ENCODE data around the gene CHD2. TPM values are rescaled to one million over a fixed set of nuclear protein-coding genes. Genes with fewer than 3 reads are reported as not detected.
"Not testable (repeated sequence)": the region's sequence is repeated elsewhere in the genome, so short reads cannot be mapped to it uniquely, and the experiment has no call there.

Gene CHD2
- total RNA-seq (2014; rRNA removed; shearing (Covaris generic)) = 29.2 and 35.0 TPM in 2 replicates

DNA sequence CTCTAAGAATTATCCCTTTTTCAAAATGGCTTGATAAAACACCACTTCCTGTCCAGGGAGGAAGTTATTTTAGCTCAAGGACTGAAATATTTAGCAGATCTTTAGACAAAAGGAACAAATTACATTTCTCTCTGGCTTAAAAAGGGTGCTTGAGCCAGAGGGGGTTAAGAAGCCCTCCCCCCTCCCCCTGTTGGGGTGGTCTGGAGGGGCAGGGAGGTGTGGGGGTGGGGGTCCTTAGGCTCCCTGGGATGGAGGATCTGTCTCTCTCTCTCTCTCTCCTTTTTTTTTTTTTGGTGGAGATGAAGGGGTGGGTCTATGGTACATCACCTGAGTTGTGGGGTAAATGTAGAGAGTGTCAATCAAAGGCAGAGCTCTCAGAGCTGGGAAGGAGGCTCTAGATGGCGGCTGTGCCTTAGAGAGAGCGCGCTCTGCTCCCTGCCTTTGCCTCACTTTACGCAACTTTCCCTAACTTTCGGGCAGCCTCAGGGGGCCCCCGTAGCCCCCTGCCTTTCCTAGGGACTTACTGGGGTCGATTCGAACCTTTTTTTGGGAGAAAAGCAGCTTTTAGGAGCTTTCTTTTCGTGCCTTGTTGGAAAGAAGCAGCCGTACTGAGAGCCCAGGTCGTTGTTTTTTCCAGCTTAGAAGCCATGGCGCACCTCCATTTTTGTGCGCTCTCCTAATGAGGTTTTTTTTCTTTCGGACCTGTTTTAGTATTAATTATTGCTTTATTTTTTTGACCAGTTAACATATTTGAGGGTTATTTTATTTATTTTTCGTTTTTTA, at the start of gene CHD2:
TSS of gene CHD2 (plus strand) at position 377 of the 783 bp plus-strand sequence. CDS start 914 bp downstream, outside the sequence.
- peak; percentile 91 for DNase-seq (ENCODE audit: low read depth)

DNA sequence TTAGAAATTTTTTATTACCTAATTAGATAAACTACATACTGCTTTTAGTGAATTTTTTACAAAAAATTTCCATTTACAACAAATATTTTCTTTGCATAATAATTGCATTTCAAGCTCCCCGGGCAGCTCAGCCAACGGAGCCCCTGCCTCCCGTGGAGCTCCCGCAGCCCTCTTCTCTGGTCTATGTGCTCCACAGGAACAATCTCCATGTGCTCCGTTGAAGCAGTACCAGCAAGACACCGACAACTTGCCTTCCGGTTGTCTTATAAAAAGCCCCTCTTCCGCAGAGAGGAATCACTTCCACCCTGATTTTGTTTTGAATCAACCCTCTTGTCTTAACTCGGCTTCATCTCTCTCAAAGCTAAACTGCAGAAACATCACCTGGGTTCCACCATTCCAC, 46.9 kb upstream of the CHD2 start:
- no peak for DNase-seq (ENCODE audit: low read depth)

DNA sequence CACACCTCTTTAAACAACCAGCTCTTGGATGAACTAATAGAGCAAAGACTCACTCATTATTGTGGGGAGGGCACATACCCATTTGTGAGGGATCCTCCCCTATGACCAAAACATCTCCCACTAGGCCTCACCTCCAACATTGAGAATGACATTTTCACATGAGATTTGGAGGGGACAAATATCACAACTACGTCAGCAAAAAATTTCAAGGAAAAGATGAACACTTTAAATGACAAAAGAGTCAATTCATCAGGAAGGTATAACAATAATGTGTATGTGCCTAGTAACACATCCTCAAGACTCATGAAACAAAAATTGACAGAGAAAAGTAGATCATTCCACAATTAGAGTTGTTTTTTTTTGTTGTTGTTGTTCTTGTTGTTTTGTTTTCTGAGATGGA, 38.4 kb upstream of the CHD2 start:
- no peak for DNase-seq (ENCODE audit: low read depth)

DNA sequence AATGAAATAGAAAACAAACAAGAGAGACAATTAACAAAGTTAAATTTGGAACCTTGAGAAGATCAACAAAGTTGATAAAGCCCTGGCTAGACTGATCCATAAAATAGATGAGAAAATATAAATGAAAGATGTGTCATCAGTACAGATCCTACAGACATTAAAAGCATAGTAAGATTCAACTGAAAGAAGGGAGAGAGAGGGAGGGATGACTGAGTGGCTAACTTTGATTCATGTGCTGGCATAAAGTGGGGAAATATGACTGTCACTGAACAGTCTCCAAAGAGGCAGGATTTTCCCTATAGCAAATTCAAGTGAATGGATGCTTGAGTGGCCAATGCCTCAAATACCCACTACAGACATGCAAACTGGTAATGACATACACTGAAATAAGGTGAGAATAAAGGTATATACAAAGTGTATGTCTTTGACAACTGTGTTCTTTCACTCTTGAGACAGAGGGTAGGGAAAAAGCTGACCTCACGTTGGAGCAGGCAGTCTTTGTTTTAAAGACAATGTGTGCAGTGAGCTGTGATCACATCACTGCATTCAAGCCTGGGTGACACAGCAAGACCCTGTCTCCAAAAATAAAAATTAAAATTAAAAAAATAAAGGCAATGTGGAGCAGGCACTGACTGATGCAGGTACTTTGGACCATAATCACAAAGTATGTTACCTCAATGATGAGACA, 35.9 kb upstream of the CHD2 start:
- DNase-seq (ENCODE audit: low read depth) = no peak

DNA sequence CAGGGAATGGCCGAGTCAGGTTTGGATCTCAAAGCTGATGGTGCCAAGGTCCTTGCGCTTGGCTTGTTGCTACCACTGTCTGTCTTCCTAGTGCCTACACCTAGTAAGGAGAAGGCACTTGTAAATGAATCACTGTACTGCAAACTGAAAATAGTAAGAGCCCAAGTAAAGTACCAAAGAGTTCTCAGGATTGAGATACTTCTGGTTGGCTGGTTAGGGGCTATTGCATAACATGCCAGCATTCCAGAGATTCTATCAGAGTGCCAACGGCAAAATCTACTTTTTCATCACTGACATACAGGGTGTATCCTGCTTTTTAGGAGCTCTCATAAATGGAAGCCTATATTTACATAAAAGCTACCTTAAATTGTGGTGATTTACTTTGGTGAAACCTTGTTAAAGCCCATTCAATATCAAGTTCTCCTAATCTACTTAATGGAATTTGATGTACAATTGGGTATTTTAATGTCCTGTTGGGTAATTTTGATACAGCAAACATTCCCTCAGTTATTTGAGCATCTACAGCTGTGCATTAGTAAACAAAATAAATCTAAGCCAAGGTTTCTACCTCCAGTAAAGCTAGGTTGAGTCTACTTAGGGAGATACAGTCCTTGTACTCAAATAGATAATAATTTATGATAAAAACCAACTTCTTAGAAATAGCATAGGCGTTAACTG, 30.7 kb upstream of the CHD2 start:
- peak; percentile 85 for DNase-seq (ENCODE audit: low read depth)

DNA sequence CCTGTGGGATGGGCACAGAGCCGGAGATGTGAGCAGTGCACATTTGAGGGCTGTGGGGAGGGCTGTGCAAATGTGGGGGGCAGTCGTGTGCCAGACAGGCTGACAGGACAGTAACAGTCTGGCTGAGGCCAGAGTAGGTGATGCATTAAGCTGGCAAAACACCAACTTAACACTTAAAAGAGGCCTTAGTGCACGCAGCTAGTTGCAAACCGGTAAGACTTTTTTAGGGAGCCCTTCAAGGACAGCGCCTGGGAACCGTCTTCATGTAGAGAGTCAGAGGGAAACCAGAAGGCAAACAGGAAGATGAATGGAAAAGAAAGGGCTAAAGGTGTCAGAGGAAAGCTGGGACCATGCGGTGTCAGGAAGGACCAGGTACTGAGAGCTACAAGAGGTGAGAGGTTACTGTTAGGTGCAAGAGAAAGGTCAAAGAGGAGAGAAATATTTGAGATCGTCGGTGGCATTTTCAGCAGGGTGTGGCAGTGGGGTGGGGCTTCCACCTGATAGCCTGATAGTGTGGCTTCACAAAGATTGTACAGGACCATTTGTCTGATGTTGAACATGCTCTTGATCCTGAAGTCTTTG, 30.0 kb upstream of the CHD2 start:
- peak; percentile 47 for DNase-seq (ENCODE audit: low read depth)

DNA sequence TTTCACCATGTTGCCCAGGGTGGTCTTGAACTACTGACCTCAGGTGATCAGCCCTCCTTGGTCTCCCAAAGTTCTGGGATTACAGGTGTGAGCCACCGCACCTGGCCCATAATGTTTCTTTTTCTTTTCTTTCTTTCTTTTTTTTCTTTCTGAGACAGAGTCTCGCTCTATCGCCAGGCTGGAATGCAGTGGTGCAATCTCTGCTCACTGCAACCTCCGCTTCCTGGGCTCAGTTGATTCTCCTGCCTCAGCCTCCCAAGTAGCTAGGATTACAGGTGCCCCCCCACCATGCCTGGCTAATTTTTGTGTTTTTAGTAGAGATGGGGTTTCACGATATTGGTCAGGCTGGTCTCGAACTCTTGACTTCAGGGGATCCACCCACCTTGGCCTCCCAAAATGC, 27.2 kb upstream of the CHD2 start:
- DNase-seq (ENCODE audit: low read depth) = not testable (repeated sequence)

DNA sequence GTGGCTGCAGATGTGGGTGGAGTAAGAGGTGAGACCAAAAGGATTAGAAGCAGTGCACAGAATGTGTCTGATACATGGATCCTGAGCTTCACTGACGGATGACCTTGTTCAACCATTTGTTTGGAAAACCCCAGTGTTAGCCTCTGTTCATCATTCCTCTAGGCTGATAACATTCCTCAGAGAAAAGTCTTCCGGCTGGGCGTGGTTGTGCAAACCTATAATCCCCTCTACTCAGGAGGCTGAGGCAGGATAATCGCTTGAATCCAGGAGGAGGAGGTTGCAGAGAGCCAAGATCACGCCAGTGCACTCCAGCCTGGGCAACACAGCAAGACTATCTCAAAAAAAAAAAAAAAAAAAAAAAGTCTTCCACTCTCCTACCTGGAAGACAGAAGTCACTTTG, 23.1 kb upstream of the CHD2 start:
- no peak for DNase-seq (ENCODE audit: low read depth)

DNA sequence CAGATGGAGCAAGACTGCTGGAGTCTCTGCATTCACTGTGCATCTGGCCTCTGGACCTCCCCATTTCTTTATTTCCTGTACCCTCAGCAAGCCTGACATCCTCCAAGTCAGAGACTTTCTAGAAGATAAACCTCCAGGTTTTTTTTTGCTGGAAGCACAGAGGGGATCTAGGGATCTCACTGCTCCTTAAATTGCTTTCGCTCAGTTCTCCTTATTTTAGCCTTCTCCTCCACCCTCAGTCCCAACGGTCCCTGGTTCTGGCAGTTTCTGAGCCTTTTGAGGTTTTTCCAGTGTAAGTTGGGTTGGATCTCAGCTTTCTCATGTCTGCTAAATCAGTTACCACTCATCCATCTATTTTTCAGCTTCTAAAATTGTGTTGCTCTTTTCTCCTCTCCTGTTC, 22.7 kb upstream of the CHD2 start:
- DNase-seq (ENCODE audit: low read depth) = no peak

DNA sequence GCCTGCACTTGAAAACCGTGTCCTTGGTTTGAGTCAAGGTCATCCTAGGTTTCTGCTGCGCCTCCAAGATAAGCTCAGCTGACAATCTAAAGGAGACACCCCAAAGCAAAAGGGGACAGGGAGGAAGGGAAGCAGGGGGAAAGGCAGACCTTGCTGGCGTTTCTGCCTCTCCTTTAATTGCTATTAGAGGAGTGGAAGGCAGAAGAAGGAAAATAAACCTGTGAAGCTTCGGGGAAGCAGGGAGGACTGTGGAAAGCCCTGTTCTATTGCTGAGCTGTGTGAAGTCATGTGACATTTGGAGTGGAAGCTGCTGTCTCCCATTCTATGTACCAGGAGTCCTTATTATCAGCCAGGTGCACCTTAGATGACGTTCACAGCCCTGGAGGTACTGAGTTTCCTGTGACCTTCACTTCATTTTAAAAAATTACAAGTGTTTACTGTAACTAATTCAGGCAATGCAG, 21.5 kb upstream of the CHD2 start:
- DNase-seq (ENCODE audit: low read depth) = no peak

DNA sequence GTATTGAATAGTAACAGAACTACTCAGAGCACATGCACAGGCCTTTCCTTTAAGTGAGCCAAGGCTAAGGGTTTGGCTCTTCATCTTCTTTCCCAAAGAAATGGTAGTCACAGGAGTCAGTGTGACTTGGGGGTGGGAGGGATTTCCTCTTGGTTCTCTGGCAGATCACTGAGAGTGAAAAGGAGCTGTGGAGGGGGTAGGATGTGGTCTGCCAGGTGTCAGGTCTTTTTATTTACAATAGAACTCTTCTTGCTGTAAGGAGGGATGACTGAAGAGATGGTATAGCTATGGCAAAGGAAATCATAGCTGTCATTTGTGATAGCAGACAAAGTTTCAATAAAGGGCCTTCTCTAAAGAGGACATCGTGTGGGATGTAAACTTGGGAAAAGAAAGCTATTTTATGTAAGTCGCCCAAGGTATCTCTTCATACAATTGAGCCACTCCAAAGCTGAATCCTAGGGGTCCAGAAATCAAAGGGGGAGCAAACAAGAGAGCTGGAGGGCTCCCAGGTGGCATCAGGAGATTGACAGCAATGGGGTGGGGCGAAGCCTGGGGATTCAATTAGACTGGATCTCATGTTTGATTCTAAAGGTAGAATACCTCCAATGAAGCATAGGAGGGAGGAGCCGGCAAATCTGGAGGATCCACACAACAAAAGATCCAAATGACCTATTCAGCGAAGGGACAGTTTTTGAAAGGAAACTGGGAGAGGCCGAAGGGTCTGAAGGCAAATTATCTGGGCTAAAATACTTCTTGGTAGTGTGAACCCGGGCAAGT, 20.0 kb upstream of the CHD2 start:
- DNase-seq (ENCODE audit: low read depth) = no peak

DNA sequence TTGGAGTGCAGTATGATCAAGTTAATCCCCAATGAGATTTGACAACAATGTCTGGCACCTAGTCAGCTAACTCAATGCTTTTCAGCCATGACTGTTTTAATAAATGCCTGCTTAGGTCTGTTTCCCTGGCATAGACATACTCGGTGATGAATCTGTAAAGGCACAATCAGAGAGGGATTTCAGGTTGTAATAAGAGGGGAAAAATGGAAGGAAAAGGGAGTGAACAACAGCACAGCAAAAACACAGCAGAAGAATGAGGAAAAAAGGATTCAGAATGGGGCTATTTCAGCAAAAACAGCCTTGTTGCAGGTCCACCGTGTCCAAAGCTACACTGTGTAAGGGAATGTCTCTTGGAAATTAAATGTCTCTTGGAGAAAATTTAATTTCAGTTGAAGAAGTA, 19.3 kb upstream of the CHD2 start:
- DNase-seq (ENCODE audit: low read depth) = no peak

DNA sequence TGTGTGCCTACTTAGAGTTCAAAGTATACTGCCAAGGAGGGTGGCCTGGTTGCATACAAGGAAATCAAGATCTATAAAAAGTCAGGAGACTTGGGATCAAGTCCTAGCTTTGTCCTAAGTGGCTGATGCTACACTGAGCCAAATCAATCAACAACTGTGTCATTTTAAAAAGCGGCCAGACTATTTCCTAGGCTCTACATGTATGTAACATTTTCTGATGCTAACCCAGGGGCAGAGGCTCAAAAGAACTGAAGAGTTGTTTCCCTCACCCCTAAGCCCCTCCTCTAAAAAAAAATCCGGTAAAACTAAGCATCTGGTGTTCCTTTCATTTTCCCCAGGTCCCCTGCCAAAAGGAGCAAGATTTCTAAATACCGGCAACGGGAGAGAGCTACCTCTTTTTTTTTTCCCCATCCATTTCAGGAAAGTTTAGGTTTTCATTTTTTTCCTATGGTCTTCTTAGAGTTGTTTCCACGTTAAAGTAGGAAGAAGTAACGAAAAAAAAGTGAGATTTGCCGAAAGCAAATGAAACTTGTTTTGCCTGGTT, 18.8 kb upstream of the CHD2 start:
- DNase-seq (ENCODE audit: low read depth) = peak; percentile 46

DNA sequence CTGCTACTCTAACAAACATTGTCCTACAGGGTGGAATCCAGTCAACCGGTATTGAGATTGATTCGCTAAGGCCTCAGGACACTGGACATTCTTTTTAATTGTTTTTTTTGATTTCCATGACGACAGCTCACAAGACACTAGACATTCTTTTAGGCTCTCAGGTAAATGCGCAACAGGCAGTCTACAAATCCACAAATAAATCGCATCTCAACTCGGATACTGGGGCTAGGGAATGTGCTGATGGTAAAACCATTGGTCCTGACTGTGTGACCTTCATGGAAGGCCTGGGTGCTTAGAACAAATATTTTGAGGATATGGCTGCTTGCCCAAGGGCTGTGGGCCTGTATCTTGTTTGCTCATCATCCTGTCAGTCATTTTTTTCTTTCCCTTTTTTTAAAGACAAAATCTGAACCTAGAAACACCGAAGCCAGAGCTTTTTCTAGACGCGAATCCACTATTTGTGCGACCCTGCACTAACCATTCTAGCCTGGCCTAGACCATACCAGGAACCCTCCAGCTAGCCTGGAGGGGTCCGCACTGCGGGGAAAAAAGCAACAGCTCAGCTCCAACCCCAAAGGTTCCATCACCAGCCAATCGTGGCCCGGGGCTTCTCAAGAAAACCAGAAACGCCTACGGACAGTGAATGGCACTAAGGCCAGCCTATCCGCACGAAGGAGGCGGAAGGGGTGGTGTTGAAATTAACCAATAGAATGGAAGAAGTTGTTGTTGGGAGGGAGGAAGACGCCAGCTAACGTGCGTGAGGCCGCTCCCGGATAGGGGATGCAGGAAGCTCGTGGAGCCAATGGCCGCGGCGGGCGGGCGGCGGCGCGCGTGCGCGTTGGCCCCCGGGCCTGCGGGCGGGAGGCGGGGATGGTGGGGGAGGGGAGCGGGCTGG, 18.1 kb upstream of the CHD2 start:
- peak; percentile 99 for DNase-seq (ENCODE audit: low read depth)

DNA sequence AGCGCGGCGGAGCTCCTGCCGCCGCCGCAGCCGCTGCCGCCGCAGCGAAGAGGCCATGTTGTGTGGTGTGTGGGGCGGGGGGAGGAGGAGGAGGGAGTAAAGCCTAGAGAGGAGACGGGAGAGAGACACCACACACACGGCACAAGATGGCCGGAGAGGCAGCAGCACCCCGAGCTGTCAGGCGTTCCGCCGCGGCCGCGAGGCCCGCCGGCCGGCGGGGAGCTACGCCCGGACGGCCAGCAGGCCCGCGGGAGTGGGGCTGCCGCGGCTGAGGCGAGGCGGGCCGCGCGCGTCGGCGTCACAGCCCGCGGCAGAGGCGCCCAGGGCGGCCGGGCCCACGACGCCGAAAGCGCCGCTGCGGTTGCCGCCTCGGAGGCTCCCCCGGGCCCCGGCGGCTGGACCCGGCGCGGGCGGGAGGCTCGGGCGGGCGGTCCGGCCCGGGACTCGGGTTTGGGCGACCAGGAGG, 17.4 kb upstream of the CHD2 start:
- no peak for DNase-seq (ENCODE audit: low read depth)

DNA sequence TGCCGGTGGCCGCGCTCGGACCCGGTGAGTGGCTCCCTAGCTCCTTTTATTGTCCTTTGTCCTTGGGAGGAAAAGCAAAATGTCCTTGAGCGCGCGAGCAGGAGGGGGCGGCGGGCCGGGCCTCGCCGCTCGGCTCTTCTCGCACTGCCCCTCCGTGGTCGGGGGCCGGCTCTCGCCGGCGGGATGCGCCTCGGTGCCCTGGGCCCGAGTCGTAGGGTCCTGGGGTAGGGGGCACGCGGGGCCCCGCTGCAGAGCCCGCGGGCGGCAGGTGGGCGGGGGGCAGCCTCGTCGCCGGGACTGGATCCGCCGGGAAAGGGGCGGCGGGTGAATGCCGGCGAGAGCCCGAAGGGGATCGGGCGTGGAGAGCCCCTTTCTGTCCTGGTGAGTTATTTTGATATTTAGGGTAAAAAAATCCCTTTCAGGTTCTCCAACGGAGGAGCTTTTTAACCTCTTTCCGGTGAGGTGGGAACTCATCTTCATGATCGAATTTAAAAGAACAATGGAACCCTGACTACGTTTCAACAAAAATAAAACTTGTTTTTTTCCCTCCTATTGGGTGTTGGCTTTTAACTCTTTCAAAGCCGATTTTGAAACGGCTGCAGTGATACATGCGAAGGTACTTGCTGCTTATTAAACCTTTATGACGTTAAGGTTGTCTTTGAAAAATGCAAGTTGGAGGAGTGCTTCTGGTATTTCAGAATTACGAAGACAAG, 16.8 kb upstream of the CHD2 start:
- peak; percentile 48 for DNase-seq (ENCODE audit: low read depth)

DNA sequence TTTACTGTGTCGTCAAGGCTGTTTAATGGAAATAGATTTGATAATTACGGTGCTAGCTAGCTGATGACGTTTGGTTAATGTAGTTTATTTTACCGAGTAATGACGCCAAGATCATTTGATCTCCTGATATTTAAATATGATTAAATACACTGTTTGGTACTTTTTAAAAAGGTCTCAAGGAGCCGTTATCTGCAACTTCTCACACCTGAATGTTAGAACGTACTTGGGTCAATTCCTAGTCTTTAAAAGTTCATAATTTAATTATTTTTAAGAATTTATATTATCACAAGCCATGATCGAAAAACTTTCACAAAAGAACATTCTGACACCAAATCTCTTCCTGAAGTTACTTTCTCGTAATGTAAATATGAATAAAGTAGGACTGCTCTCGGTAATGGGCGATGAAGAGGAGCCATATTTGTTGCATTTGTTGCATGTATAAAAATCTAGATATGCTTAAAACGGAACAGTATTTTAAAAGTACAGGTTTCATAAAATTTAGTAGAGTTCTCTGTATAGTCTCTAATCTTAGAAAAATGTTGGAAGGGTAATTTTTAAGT, 16.2 kb upstream of the CHD2 start:
- no peak for DNase-seq (ENCODE audit: low read depth)

DNA sequence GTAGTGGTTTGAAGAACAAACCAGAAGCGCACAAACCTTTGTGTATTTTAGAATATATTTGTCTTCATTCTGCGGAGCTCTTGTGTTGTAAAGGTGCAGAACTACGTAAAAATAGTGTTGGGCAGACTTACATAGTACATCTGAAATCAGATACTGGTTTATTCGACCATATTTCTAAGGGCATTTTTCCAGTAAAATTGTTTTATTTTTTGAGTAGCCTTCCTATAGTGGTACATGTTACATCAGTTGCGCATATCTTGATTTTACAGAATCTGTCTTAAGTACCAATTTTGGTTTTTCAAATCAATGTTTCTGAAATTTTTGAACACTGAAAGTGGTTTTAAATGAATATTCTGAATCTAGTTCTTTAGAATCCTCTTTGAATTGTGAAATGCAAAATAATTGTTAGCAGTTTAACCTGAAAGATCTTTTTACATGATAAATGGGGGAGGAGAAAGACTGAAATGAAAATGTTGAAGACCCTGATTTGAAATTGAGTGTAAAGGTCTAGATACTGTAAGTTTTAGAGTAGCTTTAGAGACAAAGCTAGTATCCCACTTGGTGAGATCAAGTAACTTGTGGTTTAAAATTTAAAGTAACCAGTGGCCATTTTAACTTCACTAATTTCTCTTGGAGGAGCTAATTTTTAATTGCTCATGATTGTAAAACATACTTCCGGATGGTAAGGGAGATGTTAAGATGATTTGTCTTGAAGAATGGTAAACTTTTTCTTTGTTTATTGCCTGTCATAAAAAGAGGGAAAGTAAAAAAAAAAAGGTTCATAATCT, 15.5 kb upstream of the CHD2 start:
- DNase-seq (ENCODE audit: low read depth) = no peak

All from M059J (cell line).